Vagina (tissue), 2 donors: ENCODE measurements around the gene MOB3A. TPM values are rescaled to one million over a fixed set of nuclear protein-coding genes. Genes with fewer than 3 reads are reported as not detected.
"Not testable (repeated sequence)": the region's sequence is repeated elsewhere in the genome, so short reads cannot be mapped to it uniquely, and the experiment has no call there.

Source experiments
- DNase-seq, 2 donors: peaks; one replicate each; pipeline ENCODE4 v3.0.0-alpha.2; 2017; ENCODE audit errors: extremely low spot score in 2 of 2
- H3K27ac ChIP-seq: fragments of 200-600 bp; sonication (generic); one replicate; pipeline ENCODE4 v1.5.1; 2019
- H3K27me3 ChIP-seq: fragments of 200-600 bp; sonication (generic); one replicate; pipeline ENCODE4 v1.5.1; 2019
- H3K36me3 ChIP-seq, 2 donors: fragments of 200-600 bp; sonication (generic); one replicate each; pipeline ENCODE4 v1.5.1; 2017 to 2019
- H3K4me1 ChIP-seq: fragments of 200-600 bp; sonication (generic); one replicate; pipeline ENCODE4 v1.5.1; 2019
- H3K4me3 ChIP-seq, 2 donors: fragments of 200-600 bp; sonication (generic); 1 replicate in 1 of 2; 2 replicates in 1 of 2; pipeline ENCODE4 v1.5.1; 2016 to 2019
- H3K9me3 ChIP-seq: fragments of 200-600 bp; sonication (generic); one replicate; pipeline ENCODE4 v1.5.1; 2019
- CTCF ChIP-seq, 3 experiments: fragments of 450-650 bp in 2 of 3; fragments of 200-600 bp in 1 of 3; sonication (generic) in 1 of 3; IDR thresholded peaks; one replicate each; pipeline ENCODE4 v1.5.1; 2017 to 2019; ENCODE audit warnings: antibody characterized with exemption in 3 of 3, mild to moderate bottlenecking in 2 of 3, moderate library complexity in 2 of 3
- POLR2A ChIP-seq, 2 donors: fragments of 450-650 bp; IDR thresholded peaks; one replicate each; pipeline ENCODE4 v1.6.1; 2017; ENCODE audit warnings: antibody characterized with exemption in 2 of 2, mild to moderate bottlenecking in 2 of 2, moderate library complexity in 2 of 2
- POLR2AphosphoS5 ChIP-seq, 2 donors: sonication (generic); formaldehyde crosslinking; IDR thresholded peaks; one replicate each; pipeline ENCODE4 v1.9.0; 2017; ENCODE audit warnings: antibody characterized with exemption in 2 of 2, mild to moderate bottlenecking in 2 of 2, low read depth in 1 of 2; ENCODE audit not compliant: insufficient read depth in 1 of 2
- intact Hi-C: fragments of 100-400 bp; cut with DNase I; formaldehyde crosslinking; loops from one replicate; pipeline ENCODE4 v1.15.1; 2023
- total RNA-seq: library from RNA; depleted of rRNA; stranded (reverse); fragments of >200 nt; gene quantifications from one replicate; pipeline ENCODE4 v1.2.3, GENCODE V29; 2016

The MOB3A gene
- total RNA-seq, 1 donor from 2014 or later, result 50.6 TPM

GRCh38 chr19:2099054-2099501 is 3.0 kb upstream of the MOB3A start:
- no peak for DNase-seq
- H3K36me3 ChIP-seq, result peaks cover 0 to 29% of the 10 kb centered on the region in 2 donors
- H3K4me1 ChIP-seq, result peaks cover 26% of the 10 kb centered on the region
- intact Hi-C loops, result no loop called here
- H3K4me3 ChIP-seq, result no peak overlapping the region
- no peaks in the 10 kb centered on the region for H3K9me3 ChIP-seq
- no peaks in the 10 kb centered on the region for H3K27me3 ChIP-seq
- no peak overlapping the region for H3K27ac ChIP-seq
- no peak for TF ChIP-seq POLR2AphosphoS5 (IDR thresholded peaks at IDR 0.05; ENCODE audit: insufficient read depth in 1 of 2, low read depth in 1 of 2)
- no peak for TF ChIP-seq POLR2A (IDR thresholded peaks at IDR 0.05)
- TF ChIP-seq CTCF (IDR thresholded peaks at IDR 0.05), result no peak

- Histone ChIP-seq H3K36me3 (peaks cover 0 to 29% of the 10 kb centered on the region in 2 donors), H3K4me3 (no peak overlapping the region), H3K4me1 (peaks cover 36% of the 10 kb centered on the region), H3K27me3 (no peaks in the 10 kb centered on the region), H3K27ac (no peak overlapping the region), H3K9me3 (no peaks in the 10 kb centered on the region)
- DNase-seq, result no peak
- TF ChIP-seq POLR2AphosphoS5 (IDR thresholded peaks at IDR 0.05; ENCODE audit: insufficient read depth in 1 of 2, low read depth in 1 of 2) (no peak), POLR2A (IDR thresholded peaks at IDR 0.05) (no peak), CTCF (IDR thresholded peaks at IDR 0.05) (no peak)
- intact Hi-C loops, result no loop called here
Measured at GRCh38 chr19:2097886-2098327, 1.8 kb upstream of the MOB3A start.

GRCh38 chr19:2097203-2097885 is 1.2 kb upstream of the MOB3A start:
- Histone ChIP-seq H3K27me3 (no peaks in the 10 kb centered on the region), H3K9me3 (no peaks in the 10 kb centered on the region), H3K27ac (peak overlapping the region; percentile 91), H3K4me1 (peaks cover 38% of the 10 kb centered on the region), H3K36me3 (peaks cover 0 to 29% of the 10 kb centered on the region in 2 donors), H3K4me3 (peak overlapping the region; percentile 35 to 59)
- no peak for DNase-seq
- intact Hi-C loops, result no loop called here
- TF ChIP-seq POLR2A (IDR thresholded peaks at IDR 0.05) (no peak), CTCF (IDR thresholded peaks at IDR 0.05) (no peak), POLR2AphosphoS5 (IDR thresholded peaks at IDR 0.05; ENCODE audit: insufficient read depth in 1 of 2, low read depth in 1 of 2) (peak in 1 of 2 donors; percentile 17)

GRCh38 chr19:2096480-2097202 is 515 bp upstream of the MOB3A start, which contains the start of gene IZUMO4:
IZUMO4 (plus strand) TSS chr19:2096915; CDS start chr19:2096946, 31 bp downstream.
- no peaks in the 10 kb centered on the region for H3K9me3 ChIP-seq
- intact Hi-C loops, result no loop called here
- H3K4me1 ChIP-seq, result peaks cover 45% of the 10 kb centered on the region
- H3K27ac ChIP-seq, result peak within 1 kb of the TSS; percentile 91
- H3K36me3 ChIP-seq, result peaks cover 0 to 24% of the 10 kb centered on the region in 2 donors
- H3K4me3 ChIP-seq, result peak within 1 kb of the TSS; percentile 59 to 63
- TF ChIP-seq POLR2A (IDR thresholded peaks at IDR 0.05) (peak in 1 of 2 donors; percentile 4), POLR2AphosphoS5 (IDR thresholded peaks at IDR 0.05; ENCODE audit: insufficient read depth in 1 of 2, low read depth in 1 of 2) (peak in 1 of 2 donors; percentile 24), CTCF (IDR thresholded peaks at IDR 0.05) (peak in 1 of 3 experiments; percentile 26)
- DNase-seq, result peak; percentile 97 to 99
- H3K27me3 ChIP-seq, result no peaks in the 10 kb centered on the region

GRCh38 chr19:2091926-2092525 is 4.1 kb downstream of the MOB3A start:
- intact Hi-C loops, result not testable (repeated sequence)

More at GRCh38 chr19:2091926-2092525, 4.1 kb downstream of the MOB3A start:
- not testable (repeated sequence) for H3K36me3 ChIP-seq, H3K4me3 ChIP-seq, H3K27me3 ChIP-seq, H3K9me3 ChIP-seq, DNase-seq
- H3K4me1 ChIP-seq, result peaks cover 82% of the 10 kb centered on the region
- peak overlapping the region; percentile 72 for H3K27ac ChIP-seq
